H1 (cell line): Measurements from ENCODE around the gene DACT1.

Experiments
- EP300 ChIP-seq, 2 experiments: IDR thresholded peaks; 1 replicate in 1 of 2; 2 replicates in 1 of 2; pipeline ENCODE4 v1.6.1; 2011 to 2012; ENCODE audit warnings: low read depth in 2 of 2, low read length in 2 of 2, mild to moderate bottlenecking in 2 of 2, borderline replicate concordance in 1 of 2, inconsistent platforms in 1 of 2, moderate library complexity in 1 of 2
- EZH2 ChIP-seq: fragments of 200-600 bp; sonication (generic); IDR thresholded peaks from 2 replicates; pipeline ENCODE4 v1.7.1; 2012; ENCODE audit warnings: low read depth, mild to moderate bottlenecking, moderate library complexity, low read length, inconsistent platforms; ENCODE audit not compliant: severe bottlenecking
- SUZ12 ChIP-seq: fragments of 200-600 bp; sonication (generic); IDR thresholded peaks from 2 replicates; pipeline ENCODE4 v1.6.1; 2012; ENCODE audit warnings: mild to moderate bottlenecking, inconsistent platforms, low read length, moderate library complexity, mixed read lengths
- TF ChIP-seq, protein P1 (sequence below): IDR thresholded peaks from 2 replicates; pipeline ENCODE4 v1.6.1; 2011; ENCODE audit warnings: low read length, improper control_type of control experiment
- TF ChIP-seq, protein P2 (sequence below), 3 experiments: IDR thresholded peaks; 1 replicate in 2 of 3; 2 replicates in 1 of 3; pipeline versions ENCODE4 v1.5.1 to v1.6.1; 2011; ENCODE audit warnings: low read length in 3 of 3, mild to moderate bottlenecking in 3 of 3, inconsistent platforms in 2 of 3, low read depth in 1 of 3, moderate library complexity in 1 of 3; ENCODE audit not compliant: insufficient read depth in 1 of 3; ENCODE audit errors: control extremely low read depth in 1 of 3

DNA sequence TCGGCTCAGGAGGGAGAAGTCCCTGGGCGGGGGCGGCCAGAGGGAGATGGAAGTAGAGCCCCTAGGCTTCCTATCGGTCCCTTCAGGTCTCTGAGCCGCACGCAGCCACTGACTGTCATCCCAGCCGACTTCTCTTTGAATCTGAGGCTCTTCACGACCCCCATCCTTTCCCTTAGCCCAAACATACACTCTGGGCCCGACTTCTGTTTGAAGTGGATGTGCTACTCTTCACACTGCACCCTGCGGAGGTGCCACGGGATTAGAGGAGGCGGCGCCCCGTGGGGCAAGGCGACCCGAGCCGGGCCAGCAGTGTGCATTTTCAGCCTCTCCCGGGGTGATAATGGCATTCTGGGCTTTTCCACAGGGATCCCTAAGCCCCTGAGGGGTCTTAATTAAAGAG, 6.0 kb upstream of the DACT1 start:
- TF ChIP-seq EZH2 (no peak), EP300 (IDR thresholded peaks at IDR 0.05; ENCODE audit: borderline replicate concordance in 1 of 2, low read depth in 2 of 2, low read length in 2 of 2) (no peak), SUZ12 (no peak)
- TF ChIP-seq, protein P1, sequence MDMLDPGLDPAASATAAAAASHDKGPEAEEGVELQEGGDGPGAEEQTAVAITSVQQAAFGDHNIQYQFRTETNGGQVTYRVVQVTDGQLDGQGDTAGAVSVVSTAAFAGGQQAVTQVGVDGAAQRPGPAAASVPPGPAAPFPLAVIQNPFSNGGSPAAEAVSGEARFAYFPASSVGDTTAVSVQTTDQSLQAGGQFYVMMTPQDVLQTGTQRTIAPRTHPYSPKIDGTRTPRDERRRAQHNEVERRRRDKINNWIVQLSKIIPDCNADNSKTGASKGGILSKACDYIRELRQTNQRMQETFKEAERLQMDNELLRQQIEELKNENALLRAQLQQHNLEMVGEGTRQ = no peak
- TF ChIP-seq, protein P2, sequence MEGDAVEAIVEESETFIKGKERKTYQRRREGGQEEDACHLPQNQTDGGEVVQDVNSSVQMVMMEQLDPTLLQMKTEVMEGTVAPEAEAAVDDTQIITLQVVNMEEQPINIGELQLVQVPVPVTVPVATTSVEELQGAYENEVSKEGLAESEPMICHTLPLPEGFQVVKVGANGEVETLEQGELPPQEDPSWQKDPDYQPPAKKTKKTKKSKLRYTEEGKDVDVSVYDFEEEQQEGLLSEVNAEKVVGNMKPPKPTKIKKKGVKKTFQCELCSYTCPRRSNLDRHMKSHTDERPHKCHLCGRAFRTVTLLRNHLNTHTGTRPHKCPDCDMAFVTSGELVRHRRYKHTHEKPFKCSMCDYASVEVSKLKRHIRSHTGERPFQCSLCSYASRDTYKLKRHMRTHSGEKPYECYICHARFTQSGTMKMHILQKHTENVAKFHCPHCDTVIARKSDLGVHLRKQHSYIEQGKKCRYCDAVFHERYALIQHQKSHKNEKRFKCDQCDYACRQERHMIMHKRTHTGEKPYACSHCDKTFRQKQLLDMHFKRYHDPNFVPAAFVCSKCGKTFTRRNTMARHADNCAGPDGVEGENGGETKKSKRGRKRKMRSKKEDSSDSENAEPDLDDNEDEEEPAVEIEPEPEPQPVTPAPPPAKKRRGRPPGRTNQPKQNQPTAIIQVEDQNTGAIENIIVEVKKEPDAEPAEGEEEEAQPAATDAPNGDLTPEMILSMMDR (IDR thresholded peaks at IDR 0.05; ENCODE audit: control extremely low read depth in 1 of 3, insufficient read depth in 1 of 3, low read depth in 1 of 3, low read length in 3 of 3) = no peak
